NCI-H2171 (cell line): ENCODE measurements around the gene MDH2.
"Not testable (repeated sequence)": the region's sequence is repeated elsewhere in the genome, so short reads cannot be mapped to it uniquely, and the experiment has no call there.

Experiments
- DNase-seq: peaks from one replicate; lab custom pipeline; 2025; lab: John Stamatoyannopoulos, UW

The MDH2 gene

GRCh38 chr7:76072243-76073148, 24.6 kb downstream of the MDH2 start:
- no peak for DNase-seq

DNA sequence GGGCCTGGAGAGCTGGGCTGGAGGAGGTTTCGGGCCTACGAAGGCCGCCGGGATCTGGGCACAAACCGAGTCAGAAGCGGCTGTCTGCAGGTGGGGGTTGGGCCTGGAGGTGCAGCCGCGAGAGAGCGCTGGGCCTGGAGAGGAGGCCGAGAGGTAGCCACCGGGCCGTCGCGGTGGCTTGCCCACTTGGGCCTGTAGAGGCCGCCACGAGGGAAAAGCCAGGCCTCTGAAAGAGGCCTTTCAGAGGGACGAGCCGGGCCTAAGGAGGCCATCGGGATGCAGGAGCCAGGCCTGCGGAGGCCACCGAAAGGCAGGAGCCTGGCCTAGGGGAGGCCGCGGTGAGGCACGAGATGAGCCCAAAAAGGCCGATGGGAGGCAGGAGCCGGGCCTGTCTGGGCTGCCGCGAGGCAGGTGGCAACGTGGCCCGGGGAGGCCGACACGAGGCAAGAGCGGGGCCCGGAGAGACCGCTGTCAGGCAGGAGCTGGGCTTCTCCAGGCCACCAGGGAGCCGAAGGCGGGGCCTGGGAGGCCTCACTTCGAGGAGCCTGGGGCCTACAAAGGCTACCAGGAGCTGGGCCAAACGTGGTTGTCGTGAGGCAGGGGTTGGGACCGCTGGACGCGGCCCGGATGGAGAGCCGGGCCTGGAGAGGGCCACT, 25.6 kb downstream of the MDH2 start:
- DNase-seq, result no peak

- DNase-seq, result no peak
Observed at GRCh38 chr7:76074306-76074971, 26.5 kb downstream of the MDH2 start.

- DNase-seq, result no peak
Observed at GRCh38 chr7:76074972-76075370, 27.1 kb downstream of the MDH2 start.

DNA sequence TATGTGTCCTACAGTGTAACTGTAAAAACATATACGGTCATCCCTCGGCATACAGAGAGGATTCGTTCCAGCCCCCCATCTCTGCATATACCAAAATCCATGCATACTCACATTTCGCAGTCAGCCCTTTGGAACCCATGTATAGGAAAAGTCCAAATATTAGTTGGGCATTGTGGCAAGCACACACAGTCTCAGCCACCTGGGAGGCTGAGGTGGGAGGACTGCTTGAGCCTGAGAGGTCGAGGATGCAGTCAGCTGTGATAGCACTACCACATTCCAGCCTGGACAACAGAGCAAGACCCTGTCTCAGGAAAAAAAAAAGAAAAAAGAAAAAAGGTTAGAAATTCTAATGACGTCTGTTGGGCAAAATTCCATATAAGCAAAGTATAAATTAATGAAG, 29.1 kb downstream of the MDH2 start:
- DNase-seq, result no peak

DNA sequence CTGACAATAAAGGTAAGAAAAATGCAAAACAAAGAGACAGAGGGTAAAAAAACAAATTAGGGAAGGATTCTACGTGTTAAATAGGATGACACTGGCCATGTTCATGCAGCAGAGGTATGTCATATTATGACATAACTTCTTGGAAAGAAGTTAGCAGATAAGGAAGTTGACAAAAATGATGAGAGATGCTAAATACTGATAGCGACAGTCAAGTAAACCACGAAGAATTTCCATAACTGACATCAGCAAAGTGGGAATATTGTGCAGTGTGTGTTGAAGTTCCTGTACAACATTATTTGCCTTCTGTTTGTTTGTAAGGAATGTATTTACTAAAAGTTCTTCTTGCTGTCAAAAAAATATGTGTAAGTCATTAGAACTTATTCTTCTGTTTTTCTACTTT, 29.5 kb downstream of the MDH2 start:
- no peak for DNase-seq

DNA sequence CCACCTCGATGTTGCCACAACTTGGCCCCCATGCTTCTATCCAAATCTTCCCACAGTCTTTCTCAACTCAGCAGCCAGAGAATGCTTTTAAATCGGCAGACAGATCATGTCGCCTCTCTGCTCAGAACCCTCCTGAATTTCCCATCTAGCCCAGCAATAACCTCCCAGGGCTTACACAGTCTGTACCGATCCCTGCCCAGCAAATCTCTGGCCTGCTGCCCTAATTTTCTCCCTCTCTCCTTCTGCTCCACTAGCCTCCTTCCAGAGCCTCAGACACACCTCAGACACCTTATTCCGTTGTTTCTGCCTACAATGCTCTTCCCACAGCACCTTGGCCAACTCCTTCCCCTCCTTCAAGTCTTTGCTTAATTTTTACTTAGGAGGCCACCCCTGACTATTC, 32.3 kb downstream of the MDH2 start:
- no peak for DNase-seq

- DNase-seq, result not testable (repeated sequence)
Observed at GRCh38 chr7:76084115-76084514, 36.2 kb downstream of the MDH2 start.

DNA sequence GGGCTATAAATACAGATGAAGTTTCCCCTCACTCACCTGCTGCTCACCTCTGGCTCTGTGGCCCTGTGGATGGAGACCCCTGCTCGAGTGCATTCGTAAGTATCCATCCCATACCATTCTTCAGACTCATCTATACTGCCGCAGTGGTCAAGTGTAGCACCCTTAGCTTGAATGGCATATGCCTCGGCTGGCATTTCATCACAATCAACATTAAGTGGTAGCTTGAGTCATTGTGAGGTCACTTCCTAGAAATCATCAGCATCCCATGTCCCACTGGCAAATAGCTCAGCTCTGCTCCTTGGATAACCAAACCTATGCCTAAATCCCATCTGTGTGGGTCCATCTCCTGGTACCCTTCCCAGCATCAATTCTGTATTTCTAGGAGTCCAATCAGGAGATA, 38.2 kb downstream of the MDH2 start:
- no peak for DNase-seq

DNA sequence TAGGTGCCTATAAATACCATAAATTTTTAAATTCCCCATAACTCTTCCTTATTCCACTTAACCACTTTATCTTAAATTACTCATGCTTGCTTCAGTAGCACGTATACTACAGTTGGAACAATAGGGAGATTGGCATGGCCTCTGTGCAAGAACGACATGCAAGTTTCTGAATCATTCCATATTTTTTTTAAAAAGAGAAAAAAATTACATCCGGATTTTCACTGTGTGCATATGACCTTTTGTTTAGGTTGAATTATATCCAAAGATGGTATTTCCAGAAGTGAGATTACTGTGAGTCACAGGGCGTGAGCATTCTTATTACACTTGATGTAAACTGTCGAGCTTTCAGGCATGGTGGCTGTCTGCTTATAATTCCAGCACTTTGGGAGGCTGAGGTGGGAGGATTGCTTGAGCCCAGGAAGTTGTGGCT, 39.5 kb downstream of the MDH2 start:
- DNase-seq, result not testable (repeated sequence)

DNA sequence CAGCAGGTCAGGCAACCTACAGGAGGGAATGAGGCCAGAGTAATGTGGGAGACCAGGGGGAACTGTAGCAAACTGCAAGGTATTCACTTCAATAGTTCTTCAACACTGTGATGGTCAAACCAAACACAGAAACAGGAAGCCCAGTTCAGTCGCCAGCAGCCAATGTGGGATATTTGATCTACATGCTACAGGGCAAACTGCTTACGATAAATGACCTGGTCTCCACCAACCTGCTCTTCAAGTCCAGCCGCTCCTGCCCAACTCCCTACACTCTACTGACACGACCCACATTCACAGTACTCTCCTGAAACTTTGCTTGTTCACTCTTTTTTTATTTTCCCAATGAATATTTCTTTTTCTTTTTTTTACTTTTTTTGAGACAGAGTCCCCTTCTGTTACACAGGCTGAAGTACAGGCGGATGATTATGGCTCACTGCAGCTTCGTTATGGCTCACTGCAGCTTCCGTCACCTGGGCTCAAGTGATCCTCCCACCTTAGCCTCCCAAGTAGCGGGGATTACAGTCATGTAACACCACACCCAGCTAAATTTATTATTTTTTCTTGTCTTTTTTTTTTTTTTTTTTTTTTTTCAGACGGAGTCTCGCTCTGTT, 42.1 kb downstream of the MDH2 start:
- no peak for DNase-seq

DNA sequence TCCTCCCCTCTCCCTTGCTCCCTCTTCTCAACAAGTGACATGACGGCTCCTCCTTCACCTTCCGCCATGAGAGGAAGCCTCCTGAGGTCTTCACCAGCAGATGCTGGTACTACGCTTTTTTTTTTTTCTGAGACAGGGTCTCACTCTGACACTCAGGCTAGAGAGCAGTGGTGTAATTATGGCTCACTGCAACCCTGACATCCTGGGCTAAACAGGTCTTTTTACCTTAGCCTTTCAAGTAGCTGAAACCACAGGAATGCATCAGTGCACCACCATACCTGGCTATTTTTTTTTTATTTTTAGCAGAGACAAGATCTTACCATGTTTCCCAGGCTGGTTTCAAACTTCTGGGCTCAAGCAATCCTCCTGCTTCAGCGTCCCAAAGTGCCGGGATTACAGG, 43.6 kb downstream of the MDH2 start:
- no peak for DNase-seq

DNA sequence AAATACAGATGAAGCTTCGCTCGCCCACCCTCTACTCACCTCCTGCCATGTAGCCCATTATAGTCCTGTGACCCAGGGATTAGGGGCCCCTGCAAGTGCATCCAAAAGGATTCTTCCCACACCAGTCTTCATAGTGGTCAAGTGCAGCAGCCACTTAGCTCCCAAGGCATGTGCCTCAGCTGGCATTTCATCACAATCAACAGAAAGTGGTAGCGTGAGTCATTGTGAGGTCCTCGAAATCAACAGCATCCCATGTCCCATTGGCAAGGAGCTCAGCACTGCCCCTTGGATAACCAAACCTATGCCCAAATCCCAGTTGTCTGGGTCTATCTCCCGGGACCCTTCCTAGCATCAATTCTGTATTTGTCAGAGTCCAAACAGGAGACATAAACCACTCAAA, 45.6 kb downstream of the MDH2 start:
- not testable (repeated sequence) for DNase-seq

- DNase-seq, result not testable (repeated sequence)
Observed at GRCh38 chr7:76094326-76094725, 46.4 kb downstream of the MDH2 start.

DNA sequence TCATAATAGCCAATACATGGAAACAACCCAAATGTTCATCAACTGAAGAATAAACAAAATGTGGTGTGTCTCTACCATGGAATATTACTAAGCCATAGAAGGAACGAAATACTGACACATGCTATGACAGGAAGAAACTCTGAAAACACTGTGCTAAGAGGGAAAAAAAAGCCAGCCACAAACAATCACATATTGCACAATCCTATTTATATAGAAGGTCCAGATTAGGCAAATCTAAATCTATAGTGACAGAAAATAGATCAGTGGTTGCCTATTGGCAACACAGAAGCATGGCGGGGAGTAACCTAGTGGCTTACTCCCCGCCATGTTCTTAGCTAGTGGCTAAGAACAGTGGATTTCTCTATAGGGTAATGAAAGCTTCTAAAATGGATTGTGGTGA, 48.0 kb downstream of the MDH2 start:
- no peak for DNase-seq

GRCh38 chr7:76101693-76102437, 54.0 kb downstream of the MDH2 start:
- not testable (repeated sequence) for DNase-seq

GRCh38 chr7:76103788-76104187, 55.9 kb downstream of the MDH2 start:
- not testable (repeated sequence) for DNase-seq

DNA sequence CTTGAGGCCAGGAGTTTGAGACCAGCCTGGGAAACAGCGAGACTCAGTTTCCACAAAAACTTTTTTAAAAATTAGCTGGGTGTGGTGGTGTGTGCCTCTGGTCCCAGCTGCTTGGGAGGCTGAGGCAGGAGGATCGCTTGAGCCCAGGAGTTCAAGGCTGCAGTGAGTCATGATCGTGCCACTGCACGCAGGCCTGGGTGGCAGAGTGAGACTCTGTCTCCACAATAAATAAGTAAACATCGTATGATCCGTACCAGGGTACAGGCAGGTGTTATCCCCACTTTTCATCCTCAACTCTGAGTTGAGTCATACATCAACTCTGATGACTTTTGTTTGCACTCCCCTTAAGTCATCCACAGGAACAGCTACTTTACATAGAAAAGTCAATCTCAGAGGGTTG, 58.2 kb downstream of the MDH2 start:
- not testable (repeated sequence) for DNase-seq

DNA sequence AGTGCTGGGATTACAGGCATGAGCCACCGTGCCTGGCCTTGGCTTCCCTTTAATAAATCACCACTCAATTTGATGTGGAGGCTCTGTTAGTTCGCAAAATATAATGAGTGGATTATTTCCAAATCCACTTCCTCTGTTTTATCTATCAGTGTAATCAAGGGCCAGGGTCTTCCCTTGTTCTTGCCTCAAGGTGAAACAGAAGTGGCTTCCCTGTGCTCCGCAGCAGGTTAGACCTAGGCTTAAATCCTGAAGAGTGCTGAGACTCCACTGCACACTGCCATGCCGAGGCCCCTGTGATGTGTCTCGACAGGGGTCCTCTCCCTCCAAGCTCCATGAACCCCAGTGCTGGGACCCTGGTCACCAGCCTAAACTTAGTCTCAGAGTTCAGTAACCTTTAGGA, 59.0 kb downstream of the MDH2 start:
- DNase-seq, result no peak

- DNase-seq, result no peak
Observed at GRCh38 chr7:76108540-76109233, 60.8 kb downstream of the MDH2 start.

DNA sequence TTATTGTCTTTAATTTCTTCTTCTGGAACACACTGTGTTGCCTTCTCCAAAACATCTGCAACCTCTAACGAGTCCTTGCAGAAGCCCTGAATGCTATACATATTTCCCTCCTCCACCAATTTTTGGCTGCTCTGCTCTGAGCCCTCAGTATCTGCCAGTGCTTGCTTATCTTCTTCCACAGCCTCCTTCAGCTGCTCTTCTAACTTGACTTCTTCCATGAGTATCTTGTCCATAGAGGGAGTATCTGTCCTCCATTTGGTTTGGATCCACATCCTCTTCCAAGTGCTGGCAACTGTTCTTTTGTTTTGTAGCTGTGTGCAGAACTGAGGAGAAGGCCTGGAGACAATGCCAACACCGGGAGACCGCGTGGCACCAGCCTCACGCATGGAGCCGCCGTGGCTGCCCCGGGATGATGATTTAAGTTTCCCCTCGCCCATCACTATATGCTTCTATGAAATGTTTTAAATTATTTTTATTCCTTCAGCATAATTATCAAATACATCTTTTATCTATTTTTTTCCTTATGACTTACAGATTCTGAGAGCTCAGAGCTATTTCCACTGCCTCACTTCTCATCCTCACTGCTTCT, 65.2 kb downstream of the MDH2 start:
- DNase-seq, result not testable (repeated sequence)
